Neural progenitor cell (in vitro differentiated cells): ENCODE results near the gene PRKD3.

Experiments used
- CTCF ChIP-seq: fragments of 200-600 bp; sonication (generic); IDR thresholded peaks from 2 replicates; pipeline ENCODE4 v1.5.1; 2017; ENCODE audit warnings: antibody characterized with exemption, mild to moderate bottlenecking
- EZH2 ChIP-seq: fragments of 200-600 bp; sonication (generic); IDR thresholded peaks from 2 replicates; pipeline ENCODE4 v1.6.1; 2017; ENCODE audit warnings: antibody characterized with exemption, mild to moderate bottlenecking, moderate library complexity

- TF ChIP-seq CTCF = no peak
- TF ChIP-seq EZH2 = no peak
Observed at GRCh38 chr2:37370666-37371065, 46.0 kb upstream of the PRKD3 start.
